ENCODE results near the gene MS4A4A. TPM values are rescaled to one million over a fixed set of nuclear protein-coding genes. Genes with fewer than 3 reads are reported as not detected.
A peak's percentile ranks its signal among the peaks of the same experiment; 100 is the strongest.

Gene MS4A4A
- total RNA-seq, 4 donors from 2014 or later, result 27.8 to 55.8 (median 38.3) TPM

GRCh38 chr11:60261014-60261413 lies 19.5 kb upstream of the MS4A4A start:
- DNase-seq (ENCODE audit: low spot score in 2 of 2), result no peak
- no peak overlapping the region for H3K27ac ChIP-seq
- H3K36me3 ChIP-seq, result no peaks in the 10 kb centered on the region
- TF ChIP-seq CTCF (IDR thresholded peaks at IDR 0.05) (no peak), EP300 (IDR thresholded peaks at IDR 0.05) (no peak), POLR2A (IDR thresholded peaks at IDR 0.05) (no peak)
- H3K9me3 ChIP-seq, result no peaks in the 10 kb centered on the region
- no peak overlapping the region for H3K4me3 ChIP-seq
- 89 to 90% methylated on average over 4 of the region's 4 CpGs for WGBS, 2 donors
- no peaks in the 10 kb centered on the region for H3K4me1 ChIP-seq
- H3K27me3 ChIP-seq, result no peaks in the 10 kb centered on the region

- peak in 1 of 2 donors; percentile 32 for TF ChIP-seq EP300 (IDR thresholded peaks at IDR 0.05)
- no peak for TF ChIP-seq POLR2A (IDR thresholded peaks at IDR 0.05)
- no peak for TF ChIP-seq CTCF (IDR thresholded peaks at IDR 0.05)
- WGBS, 2 donors, result 75 to 78% methylated on average over 4 of the region's 4 CpGs
- H3K27me3 ChIP-seq, result peaks cover 0 to 3% of the 10 kb centered on the region in 2 donors
Measured at GRCh38 chr11:60263402-60263801, 17.1 kb upstream of the MS4A4A start.

GRCh38 chr11:60264644-60265043 lies 15.8 kb upstream of the MS4A4A start:
- Histone ChIP-seq H3K4me1 (no peaks in the 10 kb centered on the region), H3K9me3 (peaks cover 0 to under 1% (median 0%) of the 10 kb centered on the region in 4 donors), H3K27ac (no peak overlapping the region), H3K27me3 (peaks cover 0 to 3% of the 10 kb centered on the region in 2 donors), H3K4me3 (no peak overlapping the region), H3K36me3 (no peaks in the 10 kb centered on the region)
- 72 to 83% methylated on average over 5 of the region's 5 CpGs for WGBS, 2 donors
- no peak for TF ChIP-seq CTCF (IDR thresholded peaks at IDR 0.05)
- no peak for TF ChIP-seq EP300 (IDR thresholded peaks at IDR 0.05)
- TF ChIP-seq POLR2A (IDR thresholded peaks at IDR 0.05), result no peak
- DNase-seq (ENCODE audit: low spot score in 2 of 2), result no peak

More at GRCh38 chr11:60263402-60263801, 17.1 kb upstream of the MS4A4A start:
- no peaks in the 10 kb centered on the region for H3K9me3 ChIP-seq
- no peak overlapping the region for H3K4me3 ChIP-seq
- no peak overlapping the region for H3K27ac ChIP-seq
- no peak for DNase-seq (ENCODE audit: low spot score in 2 of 2)
- no peaks in the 10 kb centered on the region for H3K36me3 ChIP-seq
- no peaks in the 10 kb centered on the region for H3K4me1 ChIP-seq

GRCh38 chr11:60265373-60266214 lies 14.9 kb upstream of the MS4A4A start:
- 21 to 26% methylated on average over 4 of the region's 4 CpGs for WGBS, 2 donors
- Histone ChIP-seq H3K9me3 (peaks cover 0 to 7% (median 0%) of the 10 kb centered on the region in 4 donors), H3K27ac (no peak overlapping the region), H3K4me1 (no peaks in the 10 kb centered on the region), H3K4me3 (no peak overlapping the region), H3K27me3 (peaks cover 0 to 3% of the 10 kb centered on the region in 2 donors), H3K36me3 (no peaks in the 10 kb centered on the region)
- TF ChIP-seq POLR2A (IDR thresholded peaks at IDR 0.05), result no peak
- TF ChIP-seq CTCF (IDR thresholded peaks at IDR 0.05), result peak; percentile 41 to 60 (median 54)
- DNase-seq (ENCODE audit: low spot score in 2 of 2), result peak in 1 of 2 donors; percentile 72

- Histone ChIP-seq H3K36me3 (no peaks in the 10 kb centered on the region), H3K9me3 (peaks cover 0 to 7% (median 0%) of the 10 kb centered on the region in 4 donors), H3K4me3 (no peak overlapping the region), H3K27me3 (no peaks in the 10 kb centered on the region), H3K4me1 (no peaks in the 10 kb centered on the region), H3K27ac (no peak overlapping the region)
- no peak for TF ChIP-seq CTCF (IDR thresholded peaks at IDR 0.05)
- no peak for TF ChIP-seq POLR2A (IDR thresholded peaks at IDR 0.05)
- no peak for TF ChIP-seq EP300 (IDR thresholded peaks at IDR 0.05)
- no peak for DNase-seq (ENCODE audit: low spot score in 2 of 2)
Measured at GRCh38 chr11:60274416-60274815, 6.0 kb upstream of the MS4A4A start.

Measured in tibial nerve (tissue), 4 donors.